HG02884 (cell line): Measurements from ENCODE around the gene HIGD1A.

Experiments
- ATAC-seq: cut with Tn5 transposase; IDR thresholded peaks from one replicate; pipeline ENCODE4 v1.9.1; 2021; ENCODE audit warnings: mild to moderate bottlenecking, moderate library complexity; ENCODE audit not compliant: unreplicated experiment

HIGD1A gene

GRCh38 chr3:42762046-42762724 lies 42.1 kb downstream of the HIGD1A start:
- no peak for ATAC-seq

GRCh38 chr3:42758126-42758525 lies 46.2 kb downstream of the HIGD1A start:
- no peak for ATAC-seq

- ATAC-seq, result no peak
Observed at GRCh38 chr3:42756681-42757213, 47.5 kb downstream of the HIGD1A start.

DNA sequence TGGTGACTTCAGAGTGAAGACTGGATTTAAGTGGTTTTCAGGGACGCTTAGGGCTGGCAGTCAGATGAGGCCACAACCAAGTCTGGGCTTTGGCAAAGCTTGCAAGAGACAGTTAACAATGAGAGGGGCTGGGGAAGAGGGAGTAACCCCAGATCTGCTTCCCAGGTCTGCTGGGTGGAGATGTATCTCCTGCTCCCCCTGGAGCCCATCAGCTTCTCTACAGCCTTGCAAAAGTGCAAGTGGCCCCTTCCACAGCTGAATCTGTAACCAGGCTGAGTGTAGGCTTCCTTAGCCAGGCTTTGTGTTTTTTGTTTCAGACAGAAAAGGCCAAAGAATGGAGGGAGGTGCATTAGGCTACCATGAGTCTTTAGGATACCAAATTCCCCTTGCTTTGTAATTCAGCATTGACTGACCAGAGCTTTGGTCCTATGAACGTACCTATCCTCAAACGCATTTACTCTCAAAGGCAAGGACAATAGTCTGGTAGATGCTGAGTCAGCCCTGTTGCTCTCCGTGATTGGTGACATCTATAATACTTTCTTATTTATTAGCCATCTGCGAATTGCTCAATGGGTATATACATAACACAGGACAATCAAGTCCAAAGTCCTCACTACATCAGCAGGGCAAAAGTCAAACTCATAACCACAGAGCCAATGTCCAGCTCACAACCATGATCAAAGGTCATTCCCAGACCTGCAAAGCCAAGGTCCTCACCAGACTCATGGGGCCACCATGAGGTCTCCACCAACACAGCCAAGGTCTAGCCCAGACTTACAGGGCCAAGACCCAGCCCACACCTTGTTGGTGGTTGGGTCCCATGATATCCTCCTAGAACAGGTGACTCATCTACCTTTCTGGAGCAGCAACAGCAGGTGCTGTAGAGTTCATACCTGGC lies 48.4 kb downstream of the HIGD1A start:
- ATAC-seq, result no peak

DNA sequence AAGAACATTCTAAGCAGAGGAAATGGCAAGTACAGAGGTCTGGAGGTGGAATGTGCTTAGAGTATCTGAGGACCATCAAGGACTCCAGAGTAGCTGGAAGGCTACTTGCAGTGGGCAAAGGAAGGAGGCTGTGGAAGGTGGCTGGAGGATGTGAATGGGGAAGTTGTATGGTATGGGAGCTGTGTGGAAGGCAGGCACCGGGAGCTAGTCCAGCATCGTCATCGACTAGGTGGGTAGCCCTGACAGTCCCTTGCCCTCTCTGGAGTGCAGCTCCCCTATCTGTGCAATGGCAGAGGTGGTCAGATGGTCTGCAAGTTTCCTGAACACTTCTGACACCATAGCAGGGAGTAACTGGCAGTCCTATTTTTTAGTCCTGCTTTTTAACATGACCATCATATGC lies 50.5 kb downstream of the HIGD1A start:
- no peak for ATAC-seq

DNA sequence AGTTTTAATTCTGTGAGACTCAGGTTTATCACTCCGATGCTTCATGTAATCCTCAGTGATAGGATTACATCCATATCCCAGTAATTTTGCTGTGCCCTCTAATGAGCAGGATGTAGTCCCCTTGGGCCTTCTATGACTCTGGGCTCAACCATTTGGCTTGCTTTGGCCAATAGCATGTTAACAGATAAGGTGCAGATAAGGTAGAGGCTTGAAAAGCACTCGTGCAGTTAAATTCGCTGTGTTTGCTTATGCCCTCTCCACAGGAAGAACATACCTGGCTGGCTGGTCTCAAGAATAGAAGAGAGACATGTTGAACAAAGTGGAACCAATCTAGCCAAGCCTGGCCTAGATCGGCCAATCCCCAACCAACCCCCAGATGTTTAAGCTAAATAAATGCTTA lies 51.3 kb downstream of the HIGD1A start:
- no peak for ATAC-seq

DNA sequence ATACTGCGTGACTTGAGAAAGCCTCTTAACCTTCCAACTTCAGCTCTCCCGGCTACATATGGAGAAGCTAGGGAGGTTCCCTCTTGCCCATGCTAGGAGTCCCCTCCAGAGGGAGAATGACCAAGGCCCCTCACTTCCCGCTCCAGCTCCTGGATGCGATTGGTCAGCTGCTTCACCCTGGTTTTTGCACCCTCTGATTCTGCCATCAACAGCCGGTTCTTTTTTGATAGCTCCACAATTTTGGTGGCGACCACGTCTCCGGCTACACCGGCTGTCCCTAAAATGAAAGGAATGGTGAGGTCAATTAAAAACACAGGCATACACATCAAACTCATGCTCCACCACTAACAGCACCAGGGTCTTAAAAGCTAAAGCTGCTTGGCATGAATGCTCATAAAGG lies 51.8 kb downstream of the HIGD1A start:
- ATAC-seq, result no peak

DNA sequence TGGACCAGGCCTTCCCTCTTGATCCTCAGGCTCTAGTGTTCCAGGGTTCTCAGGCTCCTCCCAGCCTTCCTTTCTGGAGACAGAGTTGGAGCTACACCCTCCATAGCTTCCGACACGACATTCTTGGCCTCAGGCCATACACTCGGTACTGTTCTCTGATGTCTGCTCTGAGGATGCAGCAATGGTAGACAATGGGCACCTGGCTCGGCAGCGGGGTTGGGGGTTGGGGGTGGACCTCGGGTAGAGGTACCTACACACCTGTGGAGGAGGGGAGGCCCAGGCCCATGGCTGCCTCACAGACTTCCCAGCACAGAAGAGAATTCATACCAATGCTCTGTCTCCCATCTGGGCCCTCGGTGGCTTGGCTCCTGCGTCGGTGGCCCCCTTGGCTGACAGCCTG lies 52.7 kb downstream of the HIGD1A start:
- ATAC-seq, result no peak

- no peak for ATAC-seq
Observed at GRCh38 chr3:42750834-42751233, 53.5 kb downstream of the HIGD1A start.

DNA sequence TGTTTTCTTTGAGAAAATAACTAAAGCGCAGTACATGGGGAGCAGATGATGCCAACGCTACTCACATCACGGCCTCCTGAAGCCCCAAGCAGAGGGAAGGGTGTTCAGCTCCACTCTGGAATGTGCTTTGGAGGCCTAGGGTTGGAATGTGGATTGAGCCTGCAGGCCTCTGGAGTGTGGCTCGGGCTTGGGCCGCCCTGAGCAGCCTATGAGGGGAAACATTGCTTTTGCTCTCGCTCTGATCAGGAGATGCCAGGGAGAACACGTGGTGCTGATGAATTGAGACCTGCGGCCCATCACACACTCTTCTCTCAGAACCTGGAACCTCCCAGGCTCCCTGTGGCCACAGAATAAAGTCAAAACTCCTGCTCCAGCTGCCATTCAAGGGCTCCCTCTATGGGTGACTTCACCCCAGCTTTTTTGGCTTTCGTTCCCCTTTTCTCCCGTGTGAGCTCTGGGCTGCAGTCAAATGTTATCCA lies 54.5 kb downstream of the HIGD1A start:
- no peak for ATAC-seq

DNA sequence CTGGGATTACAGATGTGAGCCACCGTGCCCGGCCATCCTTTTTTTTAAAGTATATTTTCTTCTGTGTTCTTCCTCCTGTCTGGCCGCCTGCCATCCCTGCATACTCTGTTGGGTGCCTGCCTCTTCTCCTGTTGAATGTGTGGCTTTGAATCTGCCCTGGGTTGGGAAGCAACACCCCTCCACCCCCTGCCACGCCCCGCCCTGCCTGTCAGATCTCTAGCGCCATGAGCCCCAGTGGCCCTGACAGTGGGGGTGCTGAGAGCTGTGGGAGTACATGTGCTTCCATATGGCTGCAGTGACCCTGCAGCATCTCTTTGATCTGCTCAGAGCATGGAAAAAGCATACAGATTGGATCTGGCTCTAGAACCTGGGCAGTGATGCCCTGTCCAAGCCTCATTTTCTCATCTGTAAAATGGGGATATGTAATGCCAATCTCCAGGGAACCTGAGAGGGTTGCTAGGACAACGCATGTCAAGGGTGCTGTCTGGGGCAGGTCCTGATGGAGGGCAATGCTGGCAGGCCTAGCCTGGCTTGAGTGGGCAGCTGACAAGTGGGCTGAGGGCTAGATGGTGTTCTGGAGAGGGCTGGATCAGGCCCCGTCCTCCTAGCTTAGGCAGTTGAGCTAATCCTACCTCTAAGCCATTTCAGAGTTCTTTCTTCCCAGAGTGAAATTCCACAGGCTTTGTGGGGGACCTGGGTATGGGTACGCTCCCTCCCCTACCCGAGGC lies 55.1 kb downstream of the HIGD1A start:
- ATAC-seq, result no peak

- ATAC-seq, result no peak
Observed at GRCh38 chr3:42747581-42747980, 56.7 kb downstream of the HIGD1A start.

- ATAC-seq, result no peak
Observed at GRCh38 chr3:42746455-42747450, 57.5 kb downstream of the HIGD1A start.

GRCh38 chr3:42745776-42746454 lies 58.4 kb downstream of the HIGD1A start:
- ATAC-seq, result no peak

- ATAC-seq, result no peak
Observed at GRCh38 chr3:42745291-42745745, 59.0 kb downstream of the HIGD1A start.

GRCh38 chr3:42743204-42743995 lies 60.9 kb downstream of the HIGD1A start:
- ATAC-seq, result no peak

DNA sequence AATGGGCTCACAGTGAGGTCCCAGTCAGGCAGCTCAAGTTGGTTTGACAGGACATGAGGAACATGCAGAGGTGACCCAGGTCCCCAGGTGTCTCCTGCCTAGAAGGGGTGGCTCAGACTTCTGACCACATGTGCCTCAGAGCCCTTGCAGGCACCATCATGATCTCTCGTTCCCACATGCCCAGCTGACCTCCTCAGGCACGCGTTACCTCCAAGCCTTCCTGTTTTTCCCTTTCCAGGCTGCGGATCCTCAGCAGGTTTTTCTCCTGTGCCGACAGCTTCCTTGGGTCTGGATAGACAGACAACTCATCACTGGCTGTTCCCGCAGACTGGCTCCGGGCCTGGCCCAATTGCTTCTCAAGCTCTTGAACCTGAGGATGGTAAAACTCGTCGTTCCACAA lies 61.6 kb downstream of the HIGD1A start:
- ATAC-seq, result no peak

- ATAC-seq, result no peak
Observed at GRCh38 chr3:42742259-42742658, 62.0 kb downstream of the HIGD1A start.

GRCh38 chr3:42741796-42742195 lies 62.5 kb downstream of the HIGD1A start:
- ATAC-seq, result no peak
